ENCODE results near the gene GPATCH1. TPM values are rescaled to one million over a fixed set of nuclear protein-coding genes. Genes with fewer than 3 reads are reported as not detected.

The GPATCH1 gene
- total RNA-seq, 1 donor from 2014 or later = 12.2 TPM

DNA sequence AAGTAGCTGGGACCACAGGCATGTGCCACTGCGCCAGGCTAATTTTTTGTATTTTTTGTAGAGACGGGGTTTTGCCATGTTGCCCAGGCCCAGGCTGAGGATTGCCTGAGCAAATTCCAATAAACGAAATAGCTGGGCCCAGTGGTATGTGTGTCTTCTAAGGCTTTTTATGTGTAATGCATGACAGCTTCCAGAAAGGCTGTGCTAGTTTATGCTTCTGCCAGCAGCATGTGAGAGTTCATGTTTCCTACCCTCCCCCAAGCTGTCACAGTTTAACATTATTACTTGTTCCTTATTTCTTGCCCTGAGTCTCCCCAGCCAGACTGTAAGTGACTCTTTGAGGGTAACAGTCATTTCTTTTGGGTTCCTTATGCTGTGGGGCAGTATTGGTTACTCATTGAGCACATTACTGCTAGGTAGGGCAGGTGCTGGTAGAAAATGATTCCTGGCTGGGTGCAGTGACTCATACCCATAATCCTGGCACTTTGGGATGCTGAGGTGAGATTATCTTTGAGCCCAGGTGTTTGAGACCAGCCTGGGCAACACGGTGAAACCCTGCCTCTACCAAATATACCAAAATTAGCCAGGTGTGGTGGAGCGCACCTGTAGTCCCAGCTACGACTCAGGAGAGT, 13.6 kb downstream of the GPATCH1 start:
- Mint-ChIP-seq H3K4me3 (no peak overlapping the region), H3K4me1 (ENCODE audit: unreplicated experiment) (no peaks in the 10 kb centered on the region), H3K27ac (no peak overlapping the region), H3K27me3 (no peaks in the 10 kb centered on the region), H3K9me3 (no peaks in the 10 kb centered on the region), H3K36me3 (peaks cover 15% of the 10 kb centered on the region)
- no peak for TF ChIP-seq CTCF (conservative IDR thresholded peaks at IDR 0.05)
- no peak for DNase-seq (ENCODE audit: extremely low spot score, unreplicated experiment)

GRCh38 chr19:33096005-33096404, 15.0 kb downstream of the GPATCH1 start:
- H3K27ac Mint-ChIP-seq = no peak overlapping the region
- no peaks in the 10 kb centered on the region for H3K9me3 Mint-ChIP-seq
- H3K36me3 Mint-ChIP-seq = peaks cover 11% of the 10 kb centered on the region
- no peaks in the 10 kb centered on the region for H3K4me1 Mint-ChIP-seq (ENCODE audit: unreplicated experiment)
- no peak for DNase-seq (ENCODE audit: extremely low spot score, unreplicated experiment)
- no peak for TF ChIP-seq CTCF (conservative IDR thresholded peaks at IDR 0.05)
- no peaks in the 10 kb centered on the region for H3K27me3 Mint-ChIP-seq
- H3K4me3 Mint-ChIP-seq = no peak overlapping the region

DNA sequence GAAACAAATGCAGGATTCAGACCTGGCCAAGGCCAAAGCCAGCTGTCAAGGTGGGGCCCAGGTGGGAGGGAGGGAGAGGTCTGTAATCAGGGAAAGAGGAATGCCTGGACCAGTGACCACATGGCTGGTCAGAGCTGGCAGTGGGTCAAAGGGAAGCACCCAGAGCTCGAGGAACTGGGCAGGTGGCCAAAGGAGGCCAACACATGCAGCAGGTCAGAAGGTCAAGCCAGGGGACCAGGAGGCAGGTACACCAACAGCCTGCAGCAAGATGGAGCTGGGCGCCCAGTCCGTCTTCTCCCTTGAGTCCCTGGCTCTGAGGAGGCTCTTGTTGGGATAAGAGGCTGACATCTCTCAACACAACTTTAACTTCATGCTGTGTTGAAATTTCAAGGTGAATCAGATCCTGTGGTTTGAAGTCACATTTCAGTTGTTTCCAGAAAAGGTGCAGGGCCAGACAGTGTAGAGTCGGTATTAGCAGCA, 17.1 kb downstream of the GPATCH1 start:
- no peak for DNase-seq (ENCODE audit: extremely low spot score, unreplicated experiment)
- Mint-ChIP-seq H3K27ac (no peak overlapping the region), H3K4me1 (ENCODE audit: unreplicated experiment) (no peaks in the 10 kb centered on the region), H3K36me3 (peaks cover 17% of the 10 kb centered on the region), H3K27me3 (no peaks in the 10 kb centered on the region), H3K9me3 (no peaks in the 10 kb centered on the region), H3K4me3 (no peak overlapping the region)
- TF ChIP-seq CTCF (conservative IDR thresholded peaks at IDR 0.05) = no peak

GRCh38 chr19:33100894-33101644, 20.1 kb downstream of the GPATCH1 start:
- Mint-ChIP-seq H3K36me3 (peaks cover 15% of the 10 kb centered on the region), H3K4me3 (no peak overlapping the region), H3K4me1 (ENCODE audit: unreplicated experiment) (no peaks in the 10 kb centered on the region), H3K27me3 (no peaks in the 10 kb centered on the region), H3K27ac (peak overlapping the region; percentile 91), H3K9me3 (no peaks in the 10 kb centered on the region)
- no peak for DNase-seq (ENCODE audit: extremely low spot score, unreplicated experiment)
- no peak for TF ChIP-seq CTCF (conservative IDR thresholded peaks at IDR 0.05)

GRCh38 chr19:33102893-33103292, 21.9 kb downstream of the GPATCH1 start:
- no peaks in the 10 kb centered on the region for H3K9me3 Mint-ChIP-seq
- TF ChIP-seq CTCF (conservative IDR thresholded peaks at IDR 0.05) = no peak
- H3K27ac Mint-ChIP-seq = no peak overlapping the region
- peaks cover 6% of the 10 kb centered on the region for H3K36me3 Mint-ChIP-seq
- no peaks in the 10 kb centered on the region for H3K27me3 Mint-ChIP-seq
- DNase-seq (ENCODE audit: extremely low spot score, unreplicated experiment) = no peak
- no peak overlapping the region for H3K4me3 Mint-ChIP-seq
- no peaks in the 10 kb centered on the region for H3K4me1 Mint-ChIP-seq (ENCODE audit: unreplicated experiment)

Measured in type B pancreatic cell (in vitro differentiated cells).